Fibroblast of lung (primary cell): ENCODE measurements around the gene LRP8. TPM values are rescaled to one million over a fixed set of nuclear protein-coding genes. Genes with fewer than 3 reads are reported as not detected.

Experiments
- DNase-seq, 2 donors: peaks; one replicate each; pipeline versions ENCODE4 v3.0.0 to v3.0.0-alpha.2; 2010; ENCODE audit warnings: low read depth in 2 of 2
- H2AFZ ChIP-seq: 2 replicates; pipeline ENCODE4 v1.5.1; 2012; ENCODE audit warnings: low read length, control low read depth, inconsistent platforms
- H3K27ac ChIP-seq: 2 replicates; pipeline ENCODE4 v1.5.1; 2011; ENCODE audit warnings: low read length, control low read depth; ENCODE audit not compliant: insufficient read depth
- H3K27me3 ChIP-seq: 2 replicates; pipeline ENCODE4 v1.5.1; 2011; ENCODE audit warnings: mild to moderate bottlenecking, low read length; ENCODE audit not compliant: control insufficient read depth, insufficient read depth
- H3K36me3 ChIP-seq: 2 replicates; pipeline ENCODE4 v1.5.1; 2011; ENCODE audit warnings: low read length; ENCODE audit not compliant: control insufficient read depth, insufficient read depth
- H3K4me1 ChIP-seq: 2 replicates; pipeline ENCODE4 v1.5.1; 2011; ENCODE audit warnings: low read length; ENCODE audit not compliant: control insufficient read depth, insufficient read depth; ENCODE audit errors: extremely low read depth
- H3K4me2 ChIP-seq: 2 replicates; pipeline ENCODE4 v1.5.1; 2011; ENCODE audit warnings: low read length, control low read depth; ENCODE audit not compliant: insufficient read depth; ENCODE audit errors: extremely low read depth
- H3K4me3 ChIP-seq, 4 experiments: fragments of 200-600 bp in 1 of 4; sonication (generic) in 1 of 4; replicated peaks in 1 of 4; 2 replicates each; pipeline ENCODE4 v1.5.1; 2011 to 2016; ENCODE audit warnings: low read length in 4 of 4, low read depth in 3 of 4, mild to moderate bottlenecking in 3 of 4, control low read depth in 2 of 4, inconsistent platforms in 1 of 4, mixed read lengths in 1 of 4; ENCODE audit not compliant: insufficient read depth in 1 of 4; ENCODE audit errors: control extremely low read depth in 1 of 4
- H3K79me2 ChIP-seq: 2 replicates; pipeline ENCODE4 v1.5.1; 2012; ENCODE audit warnings: mild to moderate bottlenecking, low read length, inconsistent platforms; ENCODE audit not compliant: control insufficient read depth, insufficient read depth
- H3K9ac ChIP-seq: 2 replicates; pipeline ENCODE4 v1.5.1; 2011; ENCODE audit warnings: mild to moderate bottlenecking, low read length, control low read depth; ENCODE audit not compliant: insufficient read depth
- H3K9me3 ChIP-seq: 2 replicates; pipeline ENCODE4 v1.5.1; 2012; ENCODE audit warnings: low read depth, low read length; ENCODE audit not compliant: control insufficient read depth, insufficient read depth
- H4K20me1 ChIP-seq: 2 replicates; pipeline ENCODE4 v1.5.1; 2011; ENCODE audit warnings: low read length; ENCODE audit not compliant: control insufficient read depth, insufficient read depth; ENCODE audit errors: extremely low read depth
- CTCF ChIP-seq, 2 donors: IDR thresholded peaks in 1 of 2; conservative IDR thresholded peaks in 1 of 2; 1 replicate in 1 of 2; 2 replicates in 1 of 2; pipeline ENCODE4 v1.5.1; 2011 to 2012; ENCODE audit warnings: low read length in 2 of 2, control low read depth in 1 of 2, inconsistent platforms in 1 of 2, low read depth in 1 of 2, mild to moderate bottlenecking in 1 of 2
- EZH2 ChIP-seq: IDR thresholded peaks from 2 replicates; pipeline ENCODE4 v1.5.1; 2012; ENCODE audit warnings: low read length, control low read depth, mild to moderate bottlenecking; ENCODE audit errors: missing control alignments
- polyA plus RNA-seq, 2 donors: library from polyadenylated mRNA; depleted of rRNA in 1 of 2; stranded (reverse) in 1 of 2; unstranded in 1 of 2; fragments of >200 nt; gene quantifications; 2 replicates each; pipeline ENCODE4 v1.2.1, GENCODE V29; 2011 to 2012; ENCODE audit warnings: missing spikeins in 1 of 2
- total RNA-seq: library from RNA; depleted of rRNA; stranded (reverse); fragments of >200 nt; gene quantifications from 2 replicates; pipeline ENCODE4 v1.2.1, GENCODE V29; 2014

The LRP8 gene
- total and polyA plus RNA-seq, 2 donors (not counting 1 experiment from before 2014, with no cell fraction given), result 8.4 to 10.3 TPM

- H3K27ac ChIP-seq, result peak overlapping the region; percentile 96
- H3K4me3 ChIP-seq, result peak overlapping the region in 2 of 4 experiments; percentile 88 to 98
- H3K9me3 ChIP-seq, result no peaks in the 10 kb centered on the region
- DNase-seq, result peak in 1 of 2 donors; percentile 40
- H3K27me3 ChIP-seq, result no peaks in the 10 kb centered on the region
- no peaks in the 10 kb centered on the region for H4K20me1 ChIP-seq
- H3K4me2 ChIP-seq, result peak overlapping the region; percentile 89
- no peak for TF ChIP-seq CTCF (conservative IDR thresholded peaks at IDR 0.05 in 1 of 2, IDR thresholded peaks at IDR 0.05 in 1 of 2; ENCODE audit: low read depth in 1 of 2, low read length in 2 of 2)
- no peak for TF ChIP-seq EZH2
- peaks cover 17% of the 10 kb centered on the region for H3K4me1 ChIP-seq
- H3K9ac ChIP-seq, result no peak overlapping the region
- H3K36me3 ChIP-seq, result peaks cover 4% of the 10 kb centered on the region
- H2AFZ ChIP-seq, result no peak overlapping the region
- H3K79me2 ChIP-seq, result peaks cover 10% of the 10 kb centered on the region
These were observed 129.6 kb downstream of the LRP8 start for GRCh38 chr1:53198241-53198651.

GRCh38 chr1:53197291-53198200, 130.3 kb downstream of the LRP8 start:
- Histone ChIP-seq H2AFZ (peak overlapping the region; percentile 8), H3K27me3 (no peaks in the 10 kb centered on the region), H3K9me3 (no peaks in the 10 kb centered on the region), H3K4me3 (peak overlapping the region; percentile 87 to 98 (median 88)), H3K4me1 (peaks cover 17% of the 10 kb centered on the region), H4K20me1 (no peaks in the 10 kb centered on the region), H3K4me2 (peak overlapping the region; percentile 89), H3K27ac (peak overlapping the region; percentile 96), H3K9ac (peak overlapping the region; percentile 98), H3K36me3 (peaks cover under 1% of the 10 kb centered on the region), H3K79me2 (peaks cover 10% of the 10 kb centered on the region)
- TF ChIP-seq EZH2 (no peak), CTCF (conservative IDR thresholded peaks at IDR 0.05 in 1 of 2, IDR thresholded peaks at IDR 0.05 in 1 of 2; ENCODE audit: low read depth in 1 of 2, low read length in 2 of 2) (no peak)
- DNase-seq, result peak in 1 of 2 donors; percentile 62

- Histone ChIP-seq H4K20me1 (no peaks in the 10 kb centered on the region), H3K4me1 (peaks cover 17% of the 10 kb centered on the region), H3K4me3 (peak within 1 kb of the TSS; percentile 87 to 98 (median 88)), H3K79me2 (peaks cover 10% of the 10 kb centered on the region), H3K36me3 (no peaks in the 10 kb centered on the region), H2AFZ (peak within 1 kb of the TSS; percentile 61), H3K9ac (peak within 1 kb of the TSS; percentile 98), H3K27me3 (no peaks in the 10 kb centered on the region), H3K4me2 (peak within 1 kb of the TSS; percentile 94), H3K27ac (peak within 1 kb of the TSS; percentile 96), H3K9me3 (no peaks in the 10 kb centered on the region)
- peak; percentile 91 to 92 for DNase-seq
- no peak for TF ChIP-seq EZH2
- TF ChIP-seq CTCF (conservative IDR thresholded peaks at IDR 0.05 in 1 of 2, IDR thresholded peaks at IDR 0.05 in 1 of 2; ENCODE audit: low read depth in 1 of 2, low read length in 2 of 2), result peak in 1 of 2 donors; percentile 9
These were observed 131.2 kb downstream of the LRP8 start, which contains the start of gene CPT2 for GRCh38 chr1:53196485-53197290. TSS of gene CPT2 (plus strand) at chr1:53196824. CDS start at chr1:53196944, 120 bp downstream.
